Measurements from ENCODE around the gene TPRG1.

The TPRG1 gene

GRCh38 chr3:189278221-189278620 lies 106.5 kb downstream of the TPRG1 start:
- Histone ChIP-seq H3K36me3 (ENCODE audit: control insufficient read depth, insufficient read depth, low read length) (no peaks in the 10 kb centered on the region), H3K4me1 (ENCODE audit: control insufficient read depth, insufficient read depth, low read length, poor library complexity, severe bottlenecking) (peaks cover 8% of the 10 kb centered on the region), H3K9me3 (ENCODE audit: control insufficient read depth, low read length) (no peaks in the 10 kb centered on the region), H3K27ac (ENCODE audit: low read depth, low read length, severe bottlenecking) (no peak overlapping the region), H3K4me3 (ENCODE audit: extremely low read depth, insufficient read depth, low read length, poor library complexity, severe bottlenecking) (no peak overlapping the region)
- 82 to 100% methylated on average over 3 of the region's 3 CpGs for WGBS, 2 experiments (ENCODE audit: insufficient coverage in 2 of 2)

GRCh38 chr3:189282189-189282588 lies 110.4 kb downstream of the TPRG1 start:
- H3K4me1 ChIP-seq (ENCODE audit: control insufficient read depth, insufficient read depth, low read length, poor library complexity, severe bottlenecking): peaks cover 3% of the 10 kb centered on the region
- H3K27ac ChIP-seq (ENCODE audit: low read depth, low read length, severe bottlenecking): no peak overlapping the region
- no peak overlapping the region for H3K4me3 ChIP-seq (ENCODE audit: extremely low read depth, insufficient read depth, low read length, poor library complexity, severe bottlenecking)
- 67 to 80% methylated on average over 1 of the region's 3 CpGs for WGBS, 2 experiments (ENCODE audit: insufficient coverage in 2 of 2)
- no peaks in the 10 kb centered on the region for H3K9me3 ChIP-seq (ENCODE audit: control insufficient read depth, low read length)
- no peaks in the 10 kb centered on the region for H3K36me3 ChIP-seq (ENCODE audit: control insufficient read depth, insufficient read depth, low read length)

GRCh38 chr3:189282741-189283140 lies 111.0 kb downstream of the TPRG1 start:
- 86% methylated on average over 1 of the region's 3 CpGs; no CpG with 5 or more reads in 1 of the 2 experiments for WGBS, 2 experiments (ENCODE audit: insufficient coverage in 2 of 2)
- H3K4me1 ChIP-seq (ENCODE audit: control insufficient read depth, insufficient read depth, low read length, poor library complexity, severe bottlenecking): no peaks in the 10 kb centered on the region
- no peak overlapping the region for H3K4me3 ChIP-seq (ENCODE audit: extremely low read depth, insufficient read depth, low read length, poor library complexity, severe bottlenecking)
- H3K27ac ChIP-seq (ENCODE audit: low read depth, low read length, severe bottlenecking): no peak overlapping the region
- no peaks in the 10 kb centered on the region for H3K36me3 ChIP-seq (ENCODE audit: control insufficient read depth, insufficient read depth, low read length)
- no peaks in the 10 kb centered on the region for H3K9me3 ChIP-seq (ENCODE audit: control insufficient read depth, low read length)

GRCh38 chr3:189286188-189286587 lies 114.4 kb downstream of the TPRG1 start:
- Histone ChIP-seq H3K9me3 (ENCODE audit: control insufficient read depth, low read length) (no peaks in the 10 kb centered on the region), H3K4me3 (ENCODE audit: extremely low read depth, insufficient read depth, low read length, poor library complexity, severe bottlenecking) (no peak overlapping the region)

GRCh38 chr3:189286916-189287315 lies 115.1 kb downstream of the TPRG1 start:
- Histone ChIP-seq H3K36me3 (ENCODE audit: control insufficient read depth, insufficient read depth, low read length) (no peaks in the 10 kb centered on the region), H3K9me3 (ENCODE audit: control insufficient read depth, low read length) (no peaks in the 10 kb centered on the region)
- WGBS, 2 experiments (ENCODE audit: insufficient coverage in 2 of 2): 93 to 96% methylated on average over 2 to 4 of the region's 5 CpGs

More at GRCh38 chr3:189286188-189286587, 114.4 kb downstream of the TPRG1 start:
- Histone ChIP-seq H3K4me1 (ENCODE audit: control insufficient read depth, insufficient read depth, low read length, poor library complexity, severe bottlenecking) (no peaks in the 10 kb centered on the region), H3K27ac (ENCODE audit: low read depth, low read length, severe bottlenecking) (no peak overlapping the region), H3K36me3 (ENCODE audit: control insufficient read depth, insufficient read depth, low read length) (no peaks in the 10 kb centered on the region)

GRCh38 chr3:189288348-189289235 lies 116.8 kb downstream of the TPRG1 start:
- no peaks in the 10 kb centered on the region for H3K9me3 ChIP-seq (ENCODE audit: control insufficient read depth, low read length)
- no peaks in the 10 kb centered on the region for H3K36me3 ChIP-seq (ENCODE audit: control insufficient read depth, insufficient read depth, low read length)
- WGBS, 2 experiments (ENCODE audit: insufficient coverage in 2 of 2): 82 to 93% methylated on average over 3 to 5 of the region's 7 CpGs
- no peak overlapping the region for H3K4me3 ChIP-seq (ENCODE audit: extremely low read depth, insufficient read depth, low read length, poor library complexity, severe bottlenecking)
- H3K27ac ChIP-seq (ENCODE audit: low read depth, low read length, severe bottlenecking): no peak overlapping the region
- H3K4me1 ChIP-seq (ENCODE audit: control insufficient read depth, insufficient read depth, low read length, poor library complexity, severe bottlenecking): no peaks in the 10 kb centered on the region

More at GRCh38 chr3:189286916-189287315, 115.1 kb downstream of the TPRG1 start:
- H3K27ac ChIP-seq (ENCODE audit: low read depth, low read length, severe bottlenecking): no peak overlapping the region
- no peak overlapping the region for H3K4me3 ChIP-seq (ENCODE audit: extremely low read depth, insufficient read depth, low read length, poor library complexity, severe bottlenecking)
- no peaks in the 10 kb centered on the region for H3K4me1 ChIP-seq (ENCODE audit: control insufficient read depth, insufficient read depth, low read length, poor library complexity, severe bottlenecking)

GRCh38 chr3:189289251-189289650 lies 117.5 kb downstream of the TPRG1 start:
- H3K27ac ChIP-seq (ENCODE audit: low read depth, low read length, severe bottlenecking): no peak overlapping the region
- H3K9me3 ChIP-seq (ENCODE audit: control insufficient read depth, low read length): no peaks in the 10 kb centered on the region
- no peaks in the 10 kb centered on the region for H3K4me1 ChIP-seq (ENCODE audit: control insufficient read depth, insufficient read depth, low read length, poor library complexity, severe bottlenecking)
- WGBS, 2 experiments (ENCODE audit: insufficient coverage in 2 of 2): 67 to 88% methylated on average over 1 of the region's 2 CpGs
- no peaks in the 10 kb centered on the region for H3K36me3 ChIP-seq (ENCODE audit: control insufficient read depth, insufficient read depth, low read length)
- no peak overlapping the region for H3K4me3 ChIP-seq (ENCODE audit: extremely low read depth, insufficient read depth, low read length, poor library complexity, severe bottlenecking)

GRCh38 chr3:189292667-189293484 lies 121.1 kb downstream of the TPRG1 start:
- Histone ChIP-seq H3K4me1 (ENCODE audit: control insufficient read depth, insufficient read depth, low read length, poor library complexity, severe bottlenecking) (no peaks in the 10 kb centered on the region), H3K36me3 (ENCODE audit: control insufficient read depth, insufficient read depth, low read length) (no peaks in the 10 kb centered on the region), H3K4me3 (ENCODE audit: extremely low read depth, insufficient read depth, low read length, poor library complexity, severe bottlenecking) (no peak overlapping the region), H3K27ac (ENCODE audit: low read depth, low read length, severe bottlenecking) (no peak overlapping the region), H3K9me3 (ENCODE audit: control insufficient read depth, low read length) (no peaks in the 10 kb centered on the region)
- WGBS, 2 experiments (ENCODE audit: insufficient coverage in 2 of 2): 74 to 81% methylated on average over 3 to 4 of the region's 6 CpGs

GRCh38 chr3:189294649-189295048 lies 122.9 kb downstream of the TPRG1 start:
- Histone ChIP-seq H3K4me1 (ENCODE audit: control insufficient read depth, insufficient read depth, low read length, poor library complexity, severe bottlenecking) (no peaks in the 10 kb centered on the region), H3K9me3 (ENCODE audit: control insufficient read depth, low read length) (no peaks in the 10 kb centered on the region)
- no CpG with 5 or more reads among the region's 5 CpGs for WGBS, 2 experiments (ENCODE audit: insufficient coverage in 2 of 2)

GRCh38 chr3:189295089-189295488 lies 123.3 kb downstream of the TPRG1 start:
- WGBS, 2 experiments (ENCODE audit: insufficient coverage in 2 of 2): 88 to 98% methylated on average over 2 to 3 of the region's 3 CpGs
- H3K9me3 ChIP-seq (ENCODE audit: control insufficient read depth, low read length): no peaks in the 10 kb centered on the region
- H3K4me1 ChIP-seq (ENCODE audit: control insufficient read depth, insufficient read depth, low read length, poor library complexity, severe bottlenecking): no peaks in the 10 kb centered on the region
- H3K27ac ChIP-seq (ENCODE audit: low read depth, low read length, severe bottlenecking): no peak overlapping the region
- H3K4me3 ChIP-seq (ENCODE audit: extremely low read depth, insufficient read depth, low read length, poor library complexity, severe bottlenecking): no peak overlapping the region
- no peaks in the 10 kb centered on the region for H3K36me3 ChIP-seq (ENCODE audit: control insufficient read depth, insufficient read depth, low read length)

More at GRCh38 chr3:189294649-189295048, 122.9 kb downstream of the TPRG1 start:
- Histone ChIP-seq H3K4me3 (ENCODE audit: extremely low read depth, insufficient read depth, low read length, poor library complexity, severe bottlenecking) (no peak overlapping the region), H3K27ac (ENCODE audit: low read depth, low read length, severe bottlenecking) (no peak overlapping the region), H3K36me3 (ENCODE audit: control insufficient read depth, insufficient read depth, low read length) (no peaks in the 10 kb centered on the region)
